AG09319 (cell line): ENCODE results near the gene LGALS3.

Experiments used
- DNase-seq: peaks from one replicate; pipeline ENCODE4 v3.0.0-alpha.2; 2010; ENCODE audit warnings: low read depth; ENCODE audit errors: extremely low read depth
- CTCF ChIP-seq: IDR thresholded peaks from 2 replicates; pipeline ENCODE4 v1.5.1; 2011; ENCODE audit warnings: low read depth, mild to moderate bottlenecking, inconsistent platforms, low read length, moderate library complexity

The LGALS3 gene

GRCh38 chr14:55136241-55136640, 7.2 kb downstream of the LGALS3 start:
- DNase-seq = no peak
- TF ChIP-seq CTCF = no peak

- peak; percentile 23 for TF ChIP-seq CTCF
- DNase-seq = peak; percentile 75
Measured at GRCh38 chr14:55136885-55137786, 8.1 kb downstream of the LGALS3 start.

- peak; percentile 8; the same call in 1 of the 2 replicates for TF ChIP-seq CTCF
- DNase-seq = no peak
Measured at GRCh38 chr14:55138091-55138490, 9.0 kb downstream of the LGALS3 start.

- no peak for TF ChIP-seq CTCF
- no peak for DNase-seq
Measured at GRCh38 chr14:55139141-55139540, 10.1 kb downstream of the LGALS3 start.

GRCh38 chr14:55139696-55140509, 10.9 kb downstream of the LGALS3 start:
- no peak for TF ChIP-seq CTCF
- DNase-seq = no peak

GRCh38 chr14:55141825-55142224, 12.8 kb downstream of the LGALS3 start:
- no peak for TF ChIP-seq CTCF
- no peak for DNase-seq

- DNase-seq = no peak
- TF ChIP-seq CTCF = no peak
Measured at GRCh38 chr14:55142466-55142865, 13.4 kb downstream of the LGALS3 start.
